Fibroblast of mammary gland (primary cell): ENCODE results near the gene RAB3GAP2.
A peak's percentile ranks its signal among the peaks of the same experiment; 100 is the strongest.

Source experiments
- DNase-seq: peaks from one replicate; pipeline ENCODE4 v3.0.0-alpha.2; 2010; ENCODE audit warnings: low read depth
- H3K4me3 ChIP-seq: 2 replicates; pipeline ENCODE4 v1.5.1; 2011; ENCODE audit warnings: low read depth, mild to moderate bottlenecking, low read length, moderate library complexity; ENCODE audit not compliant: control insufficient read depth
- TF ChIP-seq, protein P1 (sequence below): conservative IDR thresholded peaks from 2 replicates; pipeline ENCODE4 v1.5.1; 2011; ENCODE audit warnings: low read depth, low read length, inconsistent platforms; ENCODE audit not compliant: control insufficient read depth, insufficient read depth

RAB3GAP2 gene

DNA sequence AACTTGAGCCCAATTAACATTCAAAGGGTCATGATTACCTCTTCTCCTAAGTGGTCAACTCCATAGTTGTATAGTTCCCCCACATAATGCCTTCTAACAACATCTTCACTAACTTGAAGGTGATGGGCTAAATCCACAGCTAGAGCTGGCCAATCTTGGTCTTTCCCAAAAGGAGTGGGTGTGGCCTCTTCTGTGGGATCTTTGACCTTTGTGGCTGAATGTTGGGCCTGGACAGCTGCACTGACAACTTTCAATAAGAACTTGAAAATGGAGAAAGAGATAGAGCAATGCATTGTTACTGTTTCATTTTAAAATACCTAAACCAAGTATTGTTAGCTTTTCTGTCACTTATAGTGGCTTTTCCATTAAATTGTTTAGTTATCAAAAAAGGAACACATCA lies 119.1 kb downstream of the RAB3GAP2 start:
- TF ChIP-seq, protein P1, sequence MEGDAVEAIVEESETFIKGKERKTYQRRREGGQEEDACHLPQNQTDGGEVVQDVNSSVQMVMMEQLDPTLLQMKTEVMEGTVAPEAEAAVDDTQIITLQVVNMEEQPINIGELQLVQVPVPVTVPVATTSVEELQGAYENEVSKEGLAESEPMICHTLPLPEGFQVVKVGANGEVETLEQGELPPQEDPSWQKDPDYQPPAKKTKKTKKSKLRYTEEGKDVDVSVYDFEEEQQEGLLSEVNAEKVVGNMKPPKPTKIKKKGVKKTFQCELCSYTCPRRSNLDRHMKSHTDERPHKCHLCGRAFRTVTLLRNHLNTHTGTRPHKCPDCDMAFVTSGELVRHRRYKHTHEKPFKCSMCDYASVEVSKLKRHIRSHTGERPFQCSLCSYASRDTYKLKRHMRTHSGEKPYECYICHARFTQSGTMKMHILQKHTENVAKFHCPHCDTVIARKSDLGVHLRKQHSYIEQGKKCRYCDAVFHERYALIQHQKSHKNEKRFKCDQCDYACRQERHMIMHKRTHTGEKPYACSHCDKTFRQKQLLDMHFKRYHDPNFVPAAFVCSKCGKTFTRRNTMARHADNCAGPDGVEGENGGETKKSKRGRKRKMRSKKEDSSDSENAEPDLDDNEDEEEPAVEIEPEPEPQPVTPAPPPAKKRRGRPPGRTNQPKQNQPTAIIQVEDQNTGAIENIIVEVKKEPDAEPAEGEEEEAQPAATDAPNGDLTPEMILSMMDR = no peak
- DNase-seq = peak; percentile 8
- no peak overlapping the region for H3K4me3 ChIP-seq

DNA sequence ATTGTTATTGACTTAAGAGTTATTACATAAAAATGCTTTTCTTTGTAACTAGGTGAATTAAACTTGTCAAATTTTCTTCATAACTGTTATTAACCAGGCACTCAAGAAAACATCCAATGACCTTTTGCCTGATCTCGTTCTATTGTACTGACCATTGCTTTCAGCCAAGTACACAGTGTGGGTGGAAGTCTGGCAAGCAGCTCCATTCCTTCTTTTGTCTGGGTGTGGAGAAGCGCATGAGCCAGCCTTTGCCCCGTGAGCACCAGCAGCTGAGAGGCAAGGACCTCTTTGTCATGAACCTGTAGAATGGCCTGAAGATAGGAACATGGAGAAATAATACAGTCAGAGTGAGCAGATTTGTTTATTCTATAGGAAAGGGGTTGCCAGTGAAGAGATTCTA lies 120.8 kb downstream of the RAB3GAP2 start:
- TF ChIP-seq, protein P1 = no peak
- DNase-seq = peak; percentile 80
- no peak overlapping the region for H3K4me3 ChIP-seq

DNA sequence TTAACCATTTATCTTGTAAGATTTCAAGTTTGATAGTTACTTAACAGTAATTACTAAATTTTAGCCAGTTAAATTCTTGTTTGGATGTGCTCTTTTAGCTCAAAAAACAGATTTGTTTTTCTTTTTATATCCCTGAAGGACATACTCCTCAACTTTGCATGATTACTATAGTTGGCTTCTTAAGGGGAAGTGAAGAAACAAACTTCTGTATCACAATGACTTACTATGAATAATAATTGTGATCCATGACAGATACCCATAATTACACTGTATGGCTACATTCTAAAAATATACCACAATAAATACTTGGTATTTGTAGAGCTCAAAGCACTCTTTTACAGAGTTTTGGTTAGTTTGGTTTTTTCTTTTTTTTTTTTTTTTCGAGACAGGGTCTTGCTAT lies 122.5 kb downstream of the RAB3GAP2 start:
- TF ChIP-seq, protein P1 = no peak
- no peak for DNase-seq
- no peak overlapping the region for H3K4me3 ChIP-seq

DNA sequence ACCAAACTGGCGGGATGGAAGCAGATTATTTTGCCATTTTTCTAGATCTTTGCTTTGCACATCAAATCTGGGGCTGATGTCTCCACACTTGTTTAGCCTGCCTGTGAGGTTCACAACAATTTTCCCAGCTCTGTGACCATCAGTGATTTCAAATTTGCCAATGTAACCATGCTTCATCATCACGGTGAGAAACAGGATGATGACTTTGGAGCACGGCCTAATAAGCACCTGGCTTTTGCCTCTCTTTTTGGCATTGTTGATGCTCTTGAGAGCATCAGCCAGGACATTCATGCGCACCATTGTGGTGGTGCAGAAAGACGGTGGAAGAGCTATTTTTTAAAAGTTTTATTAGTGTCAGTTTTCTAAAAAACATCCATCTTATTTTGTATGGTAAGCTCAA lies 128.2 kb downstream of the RAB3GAP2 start:
- no peak for DNase-seq
- TF ChIP-seq, protein P1 = no peak
- no peak overlapping the region for H3K4me3 ChIP-seq

DNA sequence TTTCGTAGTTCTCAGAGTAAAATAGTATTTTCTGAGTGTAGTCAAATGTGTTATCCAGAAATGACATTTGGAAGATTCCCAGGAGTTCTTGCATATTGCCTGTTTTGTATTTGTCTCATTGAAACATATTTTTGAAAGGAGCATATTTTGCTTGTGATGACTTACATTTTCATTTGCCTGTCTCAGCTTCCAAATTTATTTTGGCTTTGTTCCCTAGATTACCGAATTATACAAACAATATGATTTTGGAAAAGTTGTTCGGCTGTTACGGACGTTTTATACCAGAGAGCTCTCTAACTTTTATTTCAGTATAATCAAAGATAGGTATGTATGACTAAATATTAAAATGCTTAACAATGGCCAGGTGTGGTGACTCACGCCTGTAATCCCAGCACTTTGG lies 132.3 kb downstream of the RAB3GAP2 start:
- no peak for DNase-seq
- TF ChIP-seq, protein P1 = no peak
- H3K4me3 ChIP-seq = no peak overlapping the region

DNA sequence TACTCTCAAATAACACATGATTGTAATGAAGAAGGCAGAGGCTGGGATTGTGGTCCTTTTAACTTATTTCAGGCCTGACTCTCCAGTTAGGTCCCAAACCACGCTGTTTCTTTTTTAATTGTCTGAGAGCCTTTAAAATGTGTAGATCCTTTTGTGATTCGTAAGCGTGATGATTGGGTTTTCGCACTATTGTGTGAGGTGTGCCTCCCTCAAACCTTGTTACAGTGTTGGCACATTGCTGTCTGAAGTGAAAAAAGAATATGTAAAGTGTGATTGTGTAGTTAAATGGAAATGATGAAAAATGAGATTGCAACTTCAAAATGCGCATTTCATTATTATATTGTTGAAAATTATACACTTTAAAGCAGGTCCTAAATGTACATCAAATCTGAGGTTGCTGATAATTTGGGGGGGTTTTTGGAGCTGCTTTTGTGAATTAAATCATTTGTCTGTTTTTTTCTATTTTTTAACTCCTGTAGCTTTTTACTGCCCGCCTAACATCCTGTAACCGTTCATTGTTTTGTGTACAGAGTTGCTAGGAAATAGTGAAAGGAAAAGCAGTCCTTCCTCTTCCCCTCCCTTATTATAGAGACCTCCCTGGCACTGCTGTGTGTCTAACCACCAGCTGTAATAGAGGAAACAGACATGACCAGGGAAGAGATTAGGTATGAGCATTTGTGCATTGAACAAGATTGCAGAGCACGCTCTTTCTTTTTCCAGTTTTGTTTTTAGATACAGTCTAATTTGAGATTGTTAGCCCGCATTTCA lies 135.1 kb downstream of the RAB3GAP2 start:
- H3K4me3 ChIP-seq = no peak overlapping the region
- TF ChIP-seq, protein P1 = no peak
- DNase-seq = no peak

DNA sequence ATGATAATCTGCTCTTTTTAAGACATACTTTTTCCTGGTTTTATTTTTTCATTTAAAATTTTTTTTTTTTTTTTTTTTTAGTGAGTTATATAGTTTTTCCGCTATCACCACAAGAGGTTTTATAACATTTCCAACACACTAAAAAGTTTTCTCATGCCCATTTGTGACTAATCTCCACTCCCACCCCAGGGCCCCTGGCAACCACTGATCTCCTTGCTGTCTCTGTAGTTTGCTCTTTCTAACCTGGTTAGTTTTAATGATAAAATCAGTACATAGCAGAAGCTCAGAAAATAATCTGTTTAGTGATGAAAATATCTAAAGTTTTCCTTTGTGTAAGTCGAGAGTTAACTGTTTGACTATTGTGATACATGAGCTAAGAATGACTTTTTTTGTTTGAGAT lies 136.5 kb downstream of the RAB3GAP2 start:
- H3K4me3 ChIP-seq = no peak overlapping the region
- DNase-seq = no peak
- TF ChIP-seq, protein P1 = no peak
